HG03457 (cell line): ENCODE results near the gene DLG2.
"Not testable (repeated sequence)": the region's sequence is repeated elsewhere in the genome, so short reads cannot be mapped to it uniquely, and the experiment has no call there.

Experiments used
- ATAC-seq: cut with Tn5 transposase; IDR thresholded peaks from one replicate; pipeline ENCODE4 v1.9.1; 2021; ENCODE audit warnings: moderate number of reproducible peaks; ENCODE audit not compliant: unreplicated experiment

Gene DLG2

GRCh38 chr11:85627332-85627997 is at the start of gene DLG2:
DLG2 (minus strand) TSS chr11:85627344.
- no peak for ATAC-seq

GRCh38 chr11:85673393-85673792 is 46.2 kb upstream of the DLG2 start:
- no peak for ATAC-seq

- no peak for ATAC-seq
Measured at GRCh38 chr11:85672105-85672902, 45.2 kb upstream of the DLG2 start.

GRCh38 chr11:85670949-85671663 is 44.0 kb upstream of the DLG2 start:
- ATAC-seq = not testable (repeated sequence)

- ATAC-seq = no peak
Measured at GRCh38 chr11:85668157-85668556, 41.0 kb upstream of the DLG2 start.

- ATAC-seq = no peak
Measured at GRCh38 chr11:85666687-85667086, 39.5 kb upstream of the DLG2 start.

- no peak for ATAC-seq
Measured at GRCh38 chr11:85665733-85666132, 38.6 kb upstream of the DLG2 start.

GRCh38 chr11:85664615-85665481 is 37.7 kb upstream of the DLG2 start, which contains the start of gene CREBZF:
CREBZF (minus strand) TSS chr11:85665129; CDS start chr11:85664875, 254 bp downstream.
- peak; percentile 89 for ATAC-seq

- peak; percentile 43 for ATAC-seq
Measured at GRCh38 chr11:85663753-85664614, 36.8 kb upstream of the DLG2 start.

GRCh38 chr11:85663080-85663752 is 36.1 kb upstream of the DLG2 start:
- no peak for ATAC-seq

GRCh38 chr11:85661972-85662664 is 35.0 kb upstream of the DLG2 start:
- no peak for ATAC-seq

GRCh38 chr11:85658180-85658579 is 31.0 kb upstream of the DLG2 start:
- no peak for ATAC-seq

GRCh38 chr11:85656777-85657176 is 29.6 kb upstream of the DLG2 start:
- ATAC-seq = no peak

- ATAC-seq = not testable (repeated sequence)
Measured at GRCh38 chr11:85654343-85654742, 27.2 kb upstream of the DLG2 start.

- no peak for ATAC-seq
Measured at GRCh38 chr11:85652786-85653447, 25.8 kb upstream of the DLG2 start.

GRCh38 chr11:85651118-85651517 is 24.0 kb upstream of the DLG2 start:
- no peak for ATAC-seq

- peak; percentile 99 for ATAC-seq
Measured at GRCh38 chr11:85647604-85648299, 20.6 kb upstream of the DLG2 start, which contains the start of gene TMEM126A. TMEM126A (plus strand) TSS chr11:85647967; CDS start chr11:85650256, 2,289 bp downstream.
